Measurements from ENCODE around the gene ZNF569.

DNA sequence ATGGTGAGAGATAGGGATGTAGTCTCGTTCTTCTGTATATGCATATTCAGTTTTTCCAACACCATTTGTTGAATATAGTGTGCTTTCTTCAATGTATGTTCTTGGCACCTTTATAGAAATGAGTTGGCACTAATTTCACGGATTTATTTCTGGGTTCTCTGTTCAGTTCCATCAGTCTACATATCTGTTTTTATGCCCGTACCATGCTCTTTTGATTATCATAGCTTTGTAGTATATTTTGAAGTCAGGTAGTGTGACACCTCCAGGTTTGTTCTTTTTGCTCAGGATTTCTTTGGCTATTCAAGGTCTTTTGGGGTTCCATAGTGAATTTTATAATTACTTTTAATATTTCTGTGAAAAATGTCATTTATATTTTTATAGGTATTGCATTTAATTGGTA, 25.0 kb upstream of the ZNF569 start:
- TF ChIP-seq GATA2 (IDR thresholded peaks at IDR 0.05; ENCODE audit: low read depth, low read length) (no peak), GATA3 (IDR thresholded peaks at IDR 0.05; ENCODE audit: low read depth, low read length) (no peak)

Data from SH-SY5Y (cell line).